ENCODE measurements around the gene SACM1L. TPM values are rescaled to one million over a fixed set of nuclear protein-coding genes. Genes with fewer than 3 reads are reported as not detected.

Gene SACM1L
- total and polyA plus RNA-seq, 2 of the 8 experiments (the other 6 are each of a cell fraction or from before 2014, with no cell fraction given): 20.1 to 61.0 TPM

DNA sequence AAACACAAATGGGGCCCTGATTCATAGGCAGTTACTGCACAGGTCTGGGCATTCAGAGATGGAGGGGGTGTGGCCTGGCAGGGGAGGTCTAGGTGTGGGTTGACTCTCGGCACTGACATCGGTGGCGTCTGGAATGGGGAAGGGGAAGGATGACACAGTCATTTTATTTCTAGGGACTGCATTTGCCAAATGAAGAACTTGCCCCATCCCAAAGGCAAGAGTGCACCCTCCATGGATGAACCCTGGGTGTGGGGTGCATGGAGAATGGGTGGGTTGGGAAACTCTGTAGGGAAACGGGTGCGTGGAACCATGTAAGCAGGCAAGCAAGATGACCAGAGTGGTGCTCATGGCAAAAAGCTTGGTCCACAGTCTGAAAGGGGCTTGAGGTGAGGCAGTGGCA lies 82.6 kb downstream of the SACM1L start:
- H3K4me1 ChIP-seq (replicated peaks in 1 of 4; ENCODE audit: control insufficient read depth in 3 of 4, insufficient read depth in 4 of 4, low read length in 3 of 4): no peaks in the 10 kb centered on the region; a peak in 1 of 7 replicates
- H3K4ac ChIP-seq (replicated peaks; ENCODE audit: insufficient read length, low read depth, low read length): no peak overlapping the region
- H3K79me1 ChIP-seq (ENCODE audit: low read depth, low read length): no peaks in the 10 kb centered on the region
- H3K36me3 ChIP-seq (ENCODE audit: control insufficient read depth in 2 of 4, insufficient read depth in 4 of 4, low read length in 3 of 4): no peaks in the 10 kb centered on the region
- H3K18ac ChIP-seq (ENCODE audit: extremely low read depth, low read length): no peak overlapping the region
- H2AK5ac ChIP-seq (ENCODE audit: low read depth, low read length): no peak overlapping the region
- H3K9me3 ChIP-seq (ENCODE audit: insufficient read depth in 2 of 2, low read depth in 1 of 2, low read length in 1 of 2): peaks cover 0 to 6% of the 10 kb centered on the region in 2 experiments; a peak in 1 of 4 replicates
- H4K91ac ChIP-seq (replicated peaks; ENCODE audit: insufficient read length, low read length): no peak overlapping the region
- H3K56ac ChIP-seq (replicated peaks; ENCODE audit: insufficient read length, low read depth, low read length): no peak overlapping the region
- no peak overlapping the region for H3K9ac ChIP-seq (replicated peaks in 1 of 4; ENCODE audit: extremely low read depth in 1 of 4, low read depth in 3 of 4, low read length in 3 of 4)
- 96% methylated on average over 5 of the region's 5 CpGs; no CpG with 5 or more reads in 1 of the 2 experiments for WGBS, 2 experiments (ENCODE audit: extremely low coverage in 1 of 2, insufficient coverage in 1 of 2, insufficient read length in 1 of 2, insufficient replicate concordance in 2 of 2, low coverage in 1 of 2, low lambda C conversion rate in 2 of 2, missing lambda C conversion rate in 1 of 2)
- H3K14ac ChIP-seq (ENCODE audit: insufficient read length): no peak overlapping the region
- no peak overlapping the region for H2BK15ac ChIP-seq (ENCODE audit: low read length)
- DNase-seq (ENCODE audit: low read depth in 1 of 2, low spot score in 2 of 2): no peak
- H4K20me1 ChIP-seq (replicated peaks in 1 of 2; ENCODE audit: control insufficient read depth in 1 of 2, insufficient read depth in 2 of 2, low read length in 2 of 2): no peaks in the 10 kb centered on the region
- ChIA-PET CTCF (ENCODE audit: partially characterized antibody) (interaction anchor here (0.6 to 3.3 kb wide), 4 partner anchors 9 to 736 kb away, joined by 3 to 19 read pairs (median 4); no protein-coding TSS in a partner anchor), POLR2A (ENCODE audit: partially characterized antibody) (no interaction called here)
- no peak overlapping the region for H3K4me3 ChIP-seq (ENCODE audit: extremely low read depth in 1 of 4, insufficient read depth in 2 of 4, low read depth in 3 of 4, low read length in 4 of 4)
- H2BK120ac ChIP-seq (replicated peaks; ENCODE audit: low read depth, low read length): no peak overlapping the region
- no peaks in the 10 kb centered on the region for H3K27me3 ChIP-seq (replicated peaks in 1 of 4; ENCODE audit: control insufficient read depth in 3 of 4, extremely low read depth in 1 of 4, insufficient read depth in 3 of 4, low read length in 3 of 4)
- H3K27ac ChIP-seq (ENCODE audit: low read depth, low read length): no peak overlapping the region
- H3K23me2 ChIP-seq (ENCODE audit: low read depth, low read length): no peaks in the 10 kb centered on the region; the same call in 1 of the 2 replicates
- H4K8ac ChIP-seq (ENCODE audit: extremely low read depth, insufficient read depth, low read length): no peak overlapping the region
- FAIRE-seq: no peak
- H2BK20ac ChIP-seq (ENCODE audit: low read length): no peak overlapping the region
- H4K5ac ChIP-seq (ENCODE audit: insufficient read length, low read depth, low read length): no peak overlapping the region
- H2BK12ac ChIP-seq (ENCODE audit: low read depth, low read length): no peak overlapping the region
- H2AFZ ChIP-seq (ENCODE audit: low read length): no peak overlapping the region
- no peak overlapping the region for H3K23ac ChIP-seq (ENCODE audit: insufficient read length)
- no peaks in the 10 kb centered on the region for H3K79me2 ChIP-seq (ENCODE audit: control insufficient read depth in 1 of 2, insufficient read depth in 2 of 2, low read length in 2 of 2)
- no peak overlapping the region for H3K4me2 ChIP-seq (ENCODE audit: insufficient read depth in 1 of 2, low read depth in 2 of 2, low read length in 2 of 2)
- H2BK5ac ChIP-seq (ENCODE audit: low read depth, low read length): no peak overlapping the region
- TF ChIP-seq RBBP5 (IDR thresholded peaks at IDR 0.05; ENCODE audit: borderline replicate concordance, low read depth, low read length): no peak
- TF ChIP-seq SRF (IDR thresholded peaks at IDR 0.05; ENCODE audit: low read depth, low read length): no peak
- TF ChIP-seq BACH1 (IDR thresholded peaks at IDR 0.05; ENCODE audit: low read length): no peak
- TF ChIP-seq HDAC6 (IDR thresholded peaks at IDR 0.05; ENCODE audit: low read depth, low read length): no peak
- no peak for TF ChIP-seq EP300 (IDR thresholded peaks at IDR 0.05; ENCODE audit: borderline replicate concordance in 1 of 2, low read depth in 2 of 2, low read length in 2 of 2)
- no peak for TF ChIP-seq JUND (IDR thresholded peaks at IDR 0.05; ENCODE audit: low read length)
- TF ChIP-seq CREB1 (IDR thresholded peaks at IDR 0.05): no peak
- TF ChIP-seq CEBPB (IDR thresholded peaks at IDR 0.05; ENCODE audit: low read depth, low read length): no peak
- TF ChIP-seq, protein P1, sequence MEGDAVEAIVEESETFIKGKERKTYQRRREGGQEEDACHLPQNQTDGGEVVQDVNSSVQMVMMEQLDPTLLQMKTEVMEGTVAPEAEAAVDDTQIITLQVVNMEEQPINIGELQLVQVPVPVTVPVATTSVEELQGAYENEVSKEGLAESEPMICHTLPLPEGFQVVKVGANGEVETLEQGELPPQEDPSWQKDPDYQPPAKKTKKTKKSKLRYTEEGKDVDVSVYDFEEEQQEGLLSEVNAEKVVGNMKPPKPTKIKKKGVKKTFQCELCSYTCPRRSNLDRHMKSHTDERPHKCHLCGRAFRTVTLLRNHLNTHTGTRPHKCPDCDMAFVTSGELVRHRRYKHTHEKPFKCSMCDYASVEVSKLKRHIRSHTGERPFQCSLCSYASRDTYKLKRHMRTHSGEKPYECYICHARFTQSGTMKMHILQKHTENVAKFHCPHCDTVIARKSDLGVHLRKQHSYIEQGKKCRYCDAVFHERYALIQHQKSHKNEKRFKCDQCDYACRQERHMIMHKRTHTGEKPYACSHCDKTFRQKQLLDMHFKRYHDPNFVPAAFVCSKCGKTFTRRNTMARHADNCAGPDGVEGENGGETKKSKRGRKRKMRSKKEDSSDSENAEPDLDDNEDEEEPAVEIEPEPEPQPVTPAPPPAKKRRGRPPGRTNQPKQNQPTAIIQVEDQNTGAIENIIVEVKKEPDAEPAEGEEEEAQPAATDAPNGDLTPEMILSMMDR (IDR thresholded peaks at IDR 0.05; ENCODE audit: control extremely low read depth in 1 of 3, insufficient read depth in 1 of 3, low read depth in 1 of 3, low read length in 3 of 3): no peak
- no peak for TF ChIP-seq POU5F1 (IDR thresholded peaks at IDR 0.05; ENCODE audit: low read depth, low read length)
- TF ChIP-seq SP2 (IDR thresholded peaks at IDR 0.05; ENCODE audit: low read length): no peak
- no peak for TF ChIP-seq CHD1 (IDR thresholded peaks at IDR 0.05; ENCODE audit: low read depth, low read length)
- no peak for TF ChIP-seq SP1 (IDR thresholded peaks at IDR 0.05; ENCODE audit: low read depth, low read length)
- TF ChIP-seq JUN (IDR thresholded peaks at IDR 0.05; ENCODE audit: low read depth, low read length): no peak

All from H1 (cell line).